B cell (primary cell): ENCODE data around the gene ATAD3A.

Experiments
- CTCF ChIP-seq: fragments of 200-600 bp; IDR thresholded peaks from one replicate; pipeline ENCODE4 v1.8.0; 2022; ENCODE audit warnings: antibody characterized with exemption, mild to moderate bottlenecking
- EZH2 ChIP-seq: IDR thresholded peaks from 2 replicates; pipeline ENCODE4 v1.6.1; 2012; ENCODE audit warnings: borderline replicate concordance, low read depth, mild to moderate bottlenecking, moderate library complexity, low read length; ENCODE audit not compliant: insufficient read depth, poor library complexity, severe bottlenecking

- TF ChIP-seq CTCF (no peak), EZH2 (no peak)
Observed at GRCh38 chr1:1489231-1489630, 22.7 kb upstream of the ATAD3A start.
